KMS-11 (cell line): Measurements from ENCODE around the gene MED17.

Source experiments
- H2AFZ ChIP-seq: fragments of 200-600 bp; sonication (generic); 2 replicates; pipeline ENCODE4 v1.6.1; 2016; ENCODE audit warnings: antibody characterized with exemption, mixed run types, low read depth
- H3K27ac ChIP-seq: fragments of 200-600 bp; sonication (generic); 2 replicates; pipeline ENCODE4 v1.6.1; 2016; ENCODE audit warnings: mild to moderate bottlenecking, mixed run types
- H3K27me3 ChIP-seq: fragments of 200-600 bp; sonication (generic); 2 replicates; pipeline ENCODE4 v1.6.1; 2017; ENCODE audit warnings: mild to moderate bottlenecking, low read depth, mixed run types, moderate library complexity; ENCODE audit not compliant: insufficient read depth
- H3K36me3 ChIP-seq: fragments of 200-600 bp; sonication (generic); 2 replicates; pipeline ENCODE4 v1.6.1; 2017; ENCODE audit warnings: mild to moderate bottlenecking, mixed run types; ENCODE audit not compliant: insufficient read depth
- H3K4me1 ChIP-seq: fragments of 200-600 bp; sonication (generic); 2 replicates; pipeline ENCODE4 v1.6.1; 2016; ENCODE audit warnings: mild to moderate bottlenecking, low read depth, mixed run types; ENCODE audit not compliant: poor library complexity, severe bottlenecking
- H3K4me2 ChIP-seq: fragments of 200-600 bp; sonication (generic); 2 replicates; pipeline ENCODE4 v1.7.0; 2016; ENCODE audit warnings: mild to moderate bottlenecking, mixed run types
- H3K4me3 ChIP-seq: fragments of 200-600 bp; sonication (generic); IDR thresholded peaks from 2 replicates; pipeline ENCODE4 v1.6.1; 2017; ENCODE audit warnings: low read depth, low read length, mixed read lengths; ENCODE audit not compliant: insufficient read depth
- H3K79me2 ChIP-seq: fragments of 200-600 bp; sonication (generic); 2 replicates; pipeline ENCODE4 v1.6.1; 2016; ENCODE audit warnings: low read depth, mixed run types; ENCODE audit not compliant: insufficient read depth
- H3K9ac ChIP-seq: fragments of 200-600 bp; sonication (generic); 2 replicates; pipeline ENCODE4 v1.6.1; 2016; ENCODE audit warnings: mild to moderate bottlenecking, mixed run types
- H4K20me1 ChIP-seq: fragments of 200-600 bp; sonication (generic); 2 replicates; pipeline ENCODE4 v1.6.1; 2016; ENCODE audit warnings: mild to moderate bottlenecking, mixed run types; ENCODE audit not compliant: insufficient read depth
- CTCF ChIP-seq: fragments of 200-600 bp; sonication (generic); conservative IDR thresholded peaks from 2 replicates; pipeline ENCODE4 v1.6.1; 2017; ENCODE audit warnings: low read depth, mild to moderate bottlenecking, antibody characterized with exemption, low read length, moderate library complexity, mixed read lengths

MED17 gene

GRCh38 chr11:93840981-93841380 is 56.9 kb downstream of the MED17 start:
- H3K27ac ChIP-seq, result no peak overlapping the region
- no peak for TF ChIP-seq CTCF
- no peaks in the 10 kb centered on the region for H4K20me1 ChIP-seq
- no peak overlapping the region for H3K9ac ChIP-seq
- H3K27me3 ChIP-seq, result no peaks in the 10 kb centered on the region
- no peaks in the 10 kb centered on the region for H3K4me1 ChIP-seq
- no peak overlapping the region for H3K4me2 ChIP-seq
- no peak overlapping the region for H2AFZ ChIP-seq
- H3K4me3 ChIP-seq, result no peak overlapping the region
- H3K79me2 ChIP-seq, result no peaks in the 10 kb centered on the region
- H3K36me3 ChIP-seq, result no peaks in the 10 kb centered on the region

- no peak overlapping the region for H3K27ac ChIP-seq
- no peak overlapping the region for H3K4me2 ChIP-seq
- H3K79me2 ChIP-seq, result no peaks in the 10 kb centered on the region
- no peaks in the 10 kb centered on the region for H3K27me3 ChIP-seq
- no peak overlapping the region for H3K4me3 ChIP-seq
- no peak for TF ChIP-seq CTCF
- no peaks in the 10 kb centered on the region for H3K36me3 ChIP-seq
- H2AFZ ChIP-seq, result no peak overlapping the region
- H4K20me1 ChIP-seq, result no peaks in the 10 kb centered on the region
- H3K4me1 ChIP-seq, result no peaks in the 10 kb centered on the region
- H3K9ac ChIP-seq, result no peak overlapping the region
Observed at GRCh38 chr11:93841446-93841845, 57.4 kb downstream of the MED17 start.

DNA sequence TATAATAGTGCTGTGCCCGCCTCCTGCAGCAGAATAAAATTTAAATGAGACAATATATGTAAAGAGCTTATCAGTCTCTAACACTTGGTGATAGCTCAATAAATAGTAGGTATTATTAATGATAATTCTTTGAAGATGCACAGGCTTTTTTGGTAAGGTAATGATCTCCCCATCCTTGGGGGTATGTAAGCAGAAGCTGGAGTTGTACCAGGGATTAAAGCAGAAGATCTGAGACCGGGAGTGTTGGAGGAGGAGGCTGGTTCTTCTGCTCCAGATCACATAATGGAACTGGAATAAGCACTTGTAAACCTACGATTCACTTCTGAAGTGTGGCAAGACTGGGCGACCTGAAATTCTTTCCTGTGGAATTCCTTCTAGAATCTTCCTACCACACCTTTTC is 58.0 kb downstream of the MED17 start:
- Histone ChIP-seq H3K36me3 (no peaks in the 10 kb centered on the region), H2AFZ (no peak overlapping the region), H3K27ac (no peak overlapping the region), H3K79me2 (no peaks in the 10 kb centered on the region), H3K4me1 (no peaks in the 10 kb centered on the region), H3K4me2 (no peak overlapping the region), H4K20me1 (no peaks in the 10 kb centered on the region), H3K9ac (no peak overlapping the region), H3K27me3 (no peaks in the 10 kb centered on the region), H3K4me3 (no peak overlapping the region)
- no peak for TF ChIP-seq CTCF

DNA sequence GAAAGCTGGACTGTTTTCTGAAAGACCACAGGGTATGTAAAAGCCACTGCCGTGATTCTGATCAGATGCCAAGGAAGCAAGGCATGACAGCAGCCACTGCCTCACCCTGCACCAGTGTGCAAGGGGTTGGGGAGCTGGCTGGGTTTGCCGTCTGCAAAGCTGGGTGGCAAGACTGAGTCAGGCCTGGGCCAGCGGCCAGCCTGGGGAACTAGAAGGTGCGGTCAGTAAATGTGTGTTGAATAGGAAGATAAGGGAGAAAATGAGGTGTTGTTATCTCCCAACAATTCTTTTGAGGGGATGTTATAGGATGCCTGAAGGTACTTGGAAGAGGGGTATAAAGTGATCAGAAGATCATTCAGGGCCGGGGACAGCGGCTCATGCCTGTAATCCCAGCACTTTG is 58.4 kb downstream of the MED17 start:
- no peak for TF ChIP-seq CTCF
- no peak overlapping the region for H3K27ac ChIP-seq
- H2AFZ ChIP-seq, result no peak overlapping the region
- no peaks in the 10 kb centered on the region for H3K27me3 ChIP-seq
- no peak overlapping the region for H3K9ac ChIP-seq
- H3K4me1 ChIP-seq, result no peaks in the 10 kb centered on the region
- no peak overlapping the region for H3K4me2 ChIP-seq
- no peaks in the 10 kb centered on the region for H3K36me3 ChIP-seq
- no peaks in the 10 kb centered on the region for H4K20me1 ChIP-seq
- H3K79me2 ChIP-seq, result no peaks in the 10 kb centered on the region
- H3K4me3 ChIP-seq, result no peak overlapping the region

DNA sequence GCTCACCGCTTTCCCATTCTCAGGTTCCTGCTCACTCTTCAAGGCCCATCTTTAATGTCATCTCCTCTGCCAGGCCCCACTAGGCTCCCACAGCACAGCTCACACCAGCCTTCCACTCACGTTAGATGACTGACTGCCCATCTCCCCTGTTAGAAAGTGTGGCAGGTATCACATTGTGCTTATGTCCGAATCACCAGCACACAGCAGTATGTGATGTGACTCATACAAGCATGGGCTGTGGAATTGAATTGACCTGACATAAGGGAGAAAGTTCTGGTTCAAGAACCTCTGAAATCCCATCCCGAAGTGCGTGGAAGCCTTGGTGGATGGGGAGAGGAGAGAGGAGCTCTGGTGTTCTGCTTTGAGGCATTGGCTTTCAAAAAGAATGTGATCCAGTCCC is 59.8 kb downstream of the MED17 start:
- no peak overlapping the region for H3K4me2 ChIP-seq
- no peaks in the 10 kb centered on the region for H3K36me3 ChIP-seq
- no peak overlapping the region for H3K9ac ChIP-seq
- no peak overlapping the region for H2AFZ ChIP-seq
- no peak overlapping the region for H3K27ac ChIP-seq
- no peaks in the 10 kb centered on the region for H4K20me1 ChIP-seq
- TF ChIP-seq CTCF, result no peak
- H3K4me3 ChIP-seq, result no peak overlapping the region
- H3K27me3 ChIP-seq, result no peaks in the 10 kb centered on the region
- no peaks in the 10 kb centered on the region for H3K79me2 ChIP-seq
- H3K4me1 ChIP-seq, result no peaks in the 10 kb centered on the region
